DMS114 treated with DMSO at 0.1 percent for 48 hours (cell line): ENCODE data around the gene RNF220.

Experiments used
- DNase-seq: peaks from one replicate; lab custom pipeline; 2025; ENCODE audit not compliant: unreplicated experiment; lab: John Stamatoyannopoulos, UW

The RNF220 gene

GRCh38 chr1:44672961-44673674 is 268.1 kb downstream of the RNF220 start:
- no peak for DNase-seq

- no peak for DNase-seq
Observed at GRCh38 chr1:44673675-44674112, 268.6 kb downstream of the RNF220 start.

GRCh38 chr1:44674113-44675000 is 269.3 kb downstream of the RNF220 start, which contains the start of the genes ARMH1 and TMEM53:
ARMH1 (plus strand) TSS chr1:44674714; CDS start chr1:44689698, 14,984 bp downstream.
TMEM53 (minus strand) TSS chr1:44674481; CDS start chr1:44674391, 90 bp downstream.
- peak; percentile 100 for DNase-seq

GRCh38 chr1:44675186-44675585 is 270.1 kb downstream of the RNF220 start:
- DNase-seq = no peak

GRCh38 chr1:44676484-44677200 is 271.6 kb downstream of the RNF220 start:
- DNase-seq = no peak

GRCh38 chr1:44677201-44677766 is 272.2 kb downstream of the RNF220 start:
- DNase-seq = peak; percentile 22

- DNase-seq = no peak
Observed at GRCh38 chr1:44678120-44678519, 273.1 kb downstream of the RNF220 start.

GRCh38 chr1:44678626-44679025 is 273.6 kb downstream of the RNF220 start:
- DNase-seq = no peak

GRCh38 chr1:44679468-44679867 is 274.4 kb downstream of the RNF220 start:
- no peak for DNase-seq

- DNase-seq = no peak
Observed at GRCh38 chr1:44681905-44682882, 277.1 kb downstream of the RNF220 start.

- DNase-seq = no peak
Observed at GRCh38 chr1:44682883-44683265, 277.8 kb downstream of the RNF220 start.

GRCh38 chr1:44684525-44684924 is 279.5 kb downstream of the RNF220 start:
- no peak for DNase-seq

- DNase-seq = no peak
Observed at GRCh38 chr1:44685218-44685617, 280.2 kb downstream of the RNF220 start.

GRCh38 chr1:44685881-44686280 is 280.8 kb downstream of the RNF220 start:
- no peak for DNase-seq

- no peak for DNase-seq
Observed at GRCh38 chr1:44688760-44689446, 283.8 kb downstream of the RNF220 start.

- DNase-seq = no peak
Observed at GRCh38 chr1:44689447-44689765, 284.4 kb downstream of the RNF220 start.

GRCh38 chr1:44693159-44693558 is 288.1 kb downstream of the RNF220 start:
- no peak for DNase-seq

- no peak for DNase-seq
Observed at GRCh38 chr1:44693900-44694299, 288.8 kb downstream of the RNF220 start.

- DNase-seq = no peak
Observed at GRCh38 chr1:44694863-44695478, 289.9 kb downstream of the RNF220 start.
